ENCODE measurements around the gene MEIOB. TPM values are rescaled to one million over a fixed set of nuclear protein-coding genes. Genes with fewer than 3 reads are reported as not detected.

MEIOB gene
- polyA plus RNA-seq, 1 donor (not counting 4 experiments of a cell fraction or from before 2014, with no cell fraction given): not detected

DNA sequence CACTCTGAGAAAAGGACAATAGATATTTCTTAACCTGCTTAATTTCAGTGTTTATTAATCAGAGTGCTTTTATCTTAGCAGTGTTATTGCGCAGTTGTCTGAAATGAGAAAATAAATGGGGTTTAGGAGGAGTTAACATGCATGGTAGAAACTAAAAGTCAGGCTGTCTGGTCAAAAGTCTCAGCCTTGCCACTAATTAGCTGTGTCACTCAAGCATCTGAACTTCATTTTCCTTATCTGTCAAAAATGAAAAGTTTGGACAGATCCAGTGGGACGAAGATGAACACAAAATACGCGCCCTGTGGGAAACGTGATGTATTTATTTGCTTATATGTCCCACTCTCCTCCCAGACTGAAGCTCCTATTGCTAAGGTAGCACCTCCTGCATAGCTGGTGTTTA, 6.3 kb upstream of the MEIOB start:
- no peak for FAIRE-seq
- dilution Hi-C loops (cut with MboI; ENCODE audit: extremely low pct_ligation_motif_present, low sequenced_read_pairs): no loop called here
- no peak for DNase-seq (ENCODE audit: low read depth, low spot score)

GRCh38 chr16:1877804-1878203, 5.8 kb upstream of the MEIOB start:
- Histone ChIP-seq H3K4me2 (ENCODE audit: control insufficient read depth, extremely low read depth, insufficient read depth, low read depth, low read length) (no peak overlapping the region), H3K4me3 (ENCODE audit: control insufficient read depth in 2 of 3, extremely low read depth in 1 of 3, insufficient read depth in 2 of 3, low read depth in 1 of 3, low read length in 3 of 3) (no peak overlapping the region), H4K20me1 (ENCODE audit: control insufficient read depth, extremely low read depth, insufficient read depth, low read length) (no peaks in the 10 kb centered on the region), H3K9ac (ENCODE audit: control insufficient read depth, extremely low read depth, insufficient read depth, low read length) (no peak overlapping the region), H3K27ac (ENCODE audit: control insufficient read depth, insufficient read depth, low read length) (no peak overlapping the region), H3K9me1 (ENCODE audit: control insufficient read depth, extremely low read depth, insufficient read depth, low read length) (no peaks in the 10 kb centered on the region), H3K4me1 (ENCODE audit: control insufficient read depth, extremely low read depth, insufficient read depth, low read length) (no peaks in the 10 kb centered on the region), H3K9me3 (ENCODE audit: control insufficient read depth, low read depth, low read length) (no peaks in the 10 kb centered on the region), H2AFZ (ENCODE audit: control insufficient read depth, low read length) (no peak overlapping the region), H3K36me3 (ENCODE audit: control insufficient read depth in 2 of 2, extremely low read depth in 1 of 2, insufficient read depth in 2 of 2, low read length in 2 of 2) (no peaks in the 10 kb centered on the region), H3K27me3 (ENCODE audit: control insufficient read depth, extremely low read depth, insufficient read depth, low read length) (peaks cover 3% of the 10 kb centered on the region), H3K79me2 (ENCODE audit: control insufficient read depth, insufficient read depth, low read length) (no peaks in the 10 kb centered on the region)
- no peak for DNase-seq (ENCODE audit: low read depth, low spot score)
- no peak for FAIRE-seq
- TF ChIP-seq EZH2 (IDR thresholded peaks at IDR 0.05; ENCODE audit: low read length): no peak
- TF ChIP-seq, protein P1, sequence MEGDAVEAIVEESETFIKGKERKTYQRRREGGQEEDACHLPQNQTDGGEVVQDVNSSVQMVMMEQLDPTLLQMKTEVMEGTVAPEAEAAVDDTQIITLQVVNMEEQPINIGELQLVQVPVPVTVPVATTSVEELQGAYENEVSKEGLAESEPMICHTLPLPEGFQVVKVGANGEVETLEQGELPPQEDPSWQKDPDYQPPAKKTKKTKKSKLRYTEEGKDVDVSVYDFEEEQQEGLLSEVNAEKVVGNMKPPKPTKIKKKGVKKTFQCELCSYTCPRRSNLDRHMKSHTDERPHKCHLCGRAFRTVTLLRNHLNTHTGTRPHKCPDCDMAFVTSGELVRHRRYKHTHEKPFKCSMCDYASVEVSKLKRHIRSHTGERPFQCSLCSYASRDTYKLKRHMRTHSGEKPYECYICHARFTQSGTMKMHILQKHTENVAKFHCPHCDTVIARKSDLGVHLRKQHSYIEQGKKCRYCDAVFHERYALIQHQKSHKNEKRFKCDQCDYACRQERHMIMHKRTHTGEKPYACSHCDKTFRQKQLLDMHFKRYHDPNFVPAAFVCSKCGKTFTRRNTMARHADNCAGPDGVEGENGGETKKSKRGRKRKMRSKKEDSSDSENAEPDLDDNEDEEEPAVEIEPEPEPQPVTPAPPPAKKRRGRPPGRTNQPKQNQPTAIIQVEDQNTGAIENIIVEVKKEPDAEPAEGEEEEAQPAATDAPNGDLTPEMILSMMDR (optimal IDR thresholded peaks at IDR 0.05 in 1 of 3, IDR thresholded peaks at IDR 0.05 in 1 of 3, conservative IDR thresholded peaks at IDR 0.05 in 1 of 3; ENCODE audit: extremely low read depth in 1 of 3, insufficient read depth in 2 of 3, low read length in 3 of 3): no peak
- dilution Hi-C loops (cut with MboI; ENCODE audit: extremely low pct_ligation_motif_present, low sequenced_read_pairs): no loop called here

More for the DNA sequence above, 6.3 kb upstream of the MEIOB start:
- no peaks in the 10 kb centered on the region for H3K9me1 ChIP-seq (ENCODE audit: control insufficient read depth, extremely low read depth, insufficient read depth, low read length)
- TF ChIP-seq EZH2 (IDR thresholded peaks at IDR 0.05; ENCODE audit: low read length): no peak
- TF ChIP-seq, protein P1 (optimal IDR thresholded peaks at IDR 0.05 in 1 of 3, IDR thresholded peaks at IDR 0.05 in 1 of 3, conservative IDR thresholded peaks at IDR 0.05 in 1 of 3; ENCODE audit: extremely low read depth in 1 of 3, insufficient read depth in 2 of 3, low read length in 3 of 3): no peak
- H3K27me3 ChIP-seq (ENCODE audit: control insufficient read depth, extremely low read depth, insufficient read depth, low read length): peaks cover 3% of the 10 kb centered on the region
- no peaks in the 10 kb centered on the region for H4K20me1 ChIP-seq (ENCODE audit: control insufficient read depth, extremely low read depth, insufficient read depth, low read length)
- no peak overlapping the region for H3K27ac ChIP-seq (ENCODE audit: control insufficient read depth, insufficient read depth, low read length)
- H3K4me2 ChIP-seq (ENCODE audit: control insufficient read depth, extremely low read depth, insufficient read depth, low read depth, low read length): no peak overlapping the region
- no peaks in the 10 kb centered on the region for H3K36me3 ChIP-seq (ENCODE audit: control insufficient read depth in 2 of 2, extremely low read depth in 1 of 2, insufficient read depth in 2 of 2, low read length in 2 of 2)
- no peak overlapping the region for H2AFZ ChIP-seq (ENCODE audit: control insufficient read depth, low read length)
- H3K4me3 ChIP-seq (ENCODE audit: control insufficient read depth in 2 of 3, extremely low read depth in 1 of 3, insufficient read depth in 2 of 3, low read depth in 1 of 3, low read length in 3 of 3): no peak overlapping the region
- H3K79me2 ChIP-seq (ENCODE audit: control insufficient read depth, insufficient read depth, low read length): no peaks in the 10 kb centered on the region
- no peaks in the 10 kb centered on the region for H3K9me3 ChIP-seq (ENCODE audit: control insufficient read depth, low read depth, low read length)
- no peak overlapping the region for H3K9ac ChIP-seq (ENCODE audit: control insufficient read depth, extremely low read depth, insufficient read depth, low read length)
- no peaks in the 10 kb centered on the region for H3K4me1 ChIP-seq (ENCODE audit: control insufficient read depth, extremely low read depth, insufficient read depth, low read length)

All from keratinocyte (primary cell).